Hepatocyte (in vitro differentiated cells): ENCODE results near the gene NFKBIA.

Experiments
- EZH2 ChIP-seq: fragments of 200-600 bp; sonication (generic); IDR thresholded peaks from 2 replicates; pipeline ENCODE4 v1.6.1; 2016; ENCODE audit warnings: antibody characterized with exemption, mild to moderate bottlenecking, borderline replicate concordance
- EZH2phosphoT487 ChIP-seq: fragments of 200-600 bp; sonication (generic); IDR thresholded peaks from one replicate; pipeline ENCODE4 v1.6.1; 2018; ENCODE audit warnings: antibody characterized with exemption, mild to moderate bottlenecking, low read depth, moderate library complexity; ENCODE audit not compliant: unreplicated experiment, severe bottlenecking
- TF ChIP-seq, protein P1 (sequence below): fragments of 200-600 bp; sonication (generic); IDR thresholded peaks from 2 replicates; pipeline ENCODE4 v1.5.1; 2016; ENCODE audit warnings: antibody characterized with exemption, mild to moderate bottlenecking; ENCODE audit not compliant: poor library complexity

GRCh38 chr14:35403603-35404448 lies 723 bp downstream of the NFKBIA start:
- TF ChIP-seq, protein P1, sequence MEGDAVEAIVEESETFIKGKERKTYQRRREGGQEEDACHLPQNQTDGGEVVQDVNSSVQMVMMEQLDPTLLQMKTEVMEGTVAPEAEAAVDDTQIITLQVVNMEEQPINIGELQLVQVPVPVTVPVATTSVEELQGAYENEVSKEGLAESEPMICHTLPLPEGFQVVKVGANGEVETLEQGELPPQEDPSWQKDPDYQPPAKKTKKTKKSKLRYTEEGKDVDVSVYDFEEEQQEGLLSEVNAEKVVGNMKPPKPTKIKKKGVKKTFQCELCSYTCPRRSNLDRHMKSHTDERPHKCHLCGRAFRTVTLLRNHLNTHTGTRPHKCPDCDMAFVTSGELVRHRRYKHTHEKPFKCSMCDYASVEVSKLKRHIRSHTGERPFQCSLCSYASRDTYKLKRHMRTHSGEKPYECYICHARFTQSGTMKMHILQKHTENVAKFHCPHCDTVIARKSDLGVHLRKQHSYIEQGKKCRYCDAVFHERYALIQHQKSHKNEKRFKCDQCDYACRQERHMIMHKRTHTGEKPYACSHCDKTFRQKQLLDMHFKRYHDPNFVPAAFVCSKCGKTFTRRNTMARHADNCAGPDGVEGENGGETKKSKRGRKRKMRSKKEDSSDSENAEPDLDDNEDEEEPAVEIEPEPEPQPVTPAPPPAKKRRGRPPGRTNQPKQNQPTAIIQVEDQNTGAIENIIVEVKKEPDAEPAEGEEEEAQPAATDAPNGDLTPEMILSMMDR, result no peak
- no peak for TF ChIP-seq EZH2phosphoT487
- no peak for TF ChIP-seq EZH2
